ENCODE results near the gene FER. TPM values are rescaled to one million over a fixed set of nuclear protein-coding genes. Genes with fewer than 3 reads are reported as not detected.

FER gene
- polyA plus RNA-seq, 1 experiment: 19.0 TPM

DNA sequence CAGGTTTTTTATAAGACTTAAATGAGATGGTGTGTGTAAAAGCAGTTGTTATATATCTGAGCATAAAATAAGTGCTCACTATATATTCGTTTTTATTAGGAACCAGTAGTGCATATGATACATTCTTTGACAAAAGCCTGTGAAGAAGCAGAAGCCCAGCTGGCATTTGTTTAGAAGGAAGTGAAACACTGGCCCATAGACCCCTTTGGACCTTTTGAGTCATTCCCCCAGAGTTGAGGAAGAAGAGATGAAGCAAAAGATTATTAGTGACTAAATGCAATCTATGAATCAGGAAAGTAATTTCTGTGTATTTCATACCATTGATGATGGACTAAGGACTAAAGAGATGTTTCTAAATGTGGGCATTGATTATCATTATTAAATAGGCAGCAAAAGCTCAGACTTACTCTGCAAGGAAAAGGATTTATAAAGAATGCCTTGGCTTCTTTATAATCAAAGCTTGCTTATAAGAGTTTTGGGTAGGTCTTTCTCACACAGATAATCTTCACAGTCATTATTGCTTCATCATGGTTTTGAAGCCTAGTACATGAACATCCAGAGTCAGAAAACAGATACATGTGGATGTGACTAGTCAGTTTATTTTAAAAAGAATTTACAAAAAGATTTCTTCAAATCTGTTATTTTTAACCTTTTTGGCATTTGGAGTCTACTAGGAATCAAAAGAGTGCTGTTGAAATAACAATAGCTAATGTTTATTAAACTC is 16.9 kb upstream of the FER start:
- TF ChIP-seq, protein P1, sequence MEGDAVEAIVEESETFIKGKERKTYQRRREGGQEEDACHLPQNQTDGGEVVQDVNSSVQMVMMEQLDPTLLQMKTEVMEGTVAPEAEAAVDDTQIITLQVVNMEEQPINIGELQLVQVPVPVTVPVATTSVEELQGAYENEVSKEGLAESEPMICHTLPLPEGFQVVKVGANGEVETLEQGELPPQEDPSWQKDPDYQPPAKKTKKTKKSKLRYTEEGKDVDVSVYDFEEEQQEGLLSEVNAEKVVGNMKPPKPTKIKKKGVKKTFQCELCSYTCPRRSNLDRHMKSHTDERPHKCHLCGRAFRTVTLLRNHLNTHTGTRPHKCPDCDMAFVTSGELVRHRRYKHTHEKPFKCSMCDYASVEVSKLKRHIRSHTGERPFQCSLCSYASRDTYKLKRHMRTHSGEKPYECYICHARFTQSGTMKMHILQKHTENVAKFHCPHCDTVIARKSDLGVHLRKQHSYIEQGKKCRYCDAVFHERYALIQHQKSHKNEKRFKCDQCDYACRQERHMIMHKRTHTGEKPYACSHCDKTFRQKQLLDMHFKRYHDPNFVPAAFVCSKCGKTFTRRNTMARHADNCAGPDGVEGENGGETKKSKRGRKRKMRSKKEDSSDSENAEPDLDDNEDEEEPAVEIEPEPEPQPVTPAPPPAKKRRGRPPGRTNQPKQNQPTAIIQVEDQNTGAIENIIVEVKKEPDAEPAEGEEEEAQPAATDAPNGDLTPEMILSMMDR (IDR thresholded peaks at IDR 0.05; ENCODE audit: low read depth, low read length): no peak
- POLR2A ChIA-PET: no interaction called here
- no peak overlapping the region for H3K27ac ChIP-seq (ENCODE audit: low read depth, low read length)
- no peak for DNase-seq (ENCODE audit: low read depth, low spot score)
- H3K27me3 ChIP-seq (ENCODE audit: control insufficient read depth, insufficient read depth, low read length): no peaks in the 10 kb centered on the region
- CTCF ChIA-PET: interaction anchor here (0.6 kb wide), 1 partner anchor 12 kb away, joined by 3 read pairs; no protein-coding TSS in a partner anchor
- no peaks in the 10 kb centered on the region for H3K9me3 ChIP-seq (ENCODE audit: control insufficient read depth, insufficient read depth, low read length)
- no peak overlapping the region for H3K4me3 ChIP-seq (ENCODE audit: low read depth, low read length)

DNA sequence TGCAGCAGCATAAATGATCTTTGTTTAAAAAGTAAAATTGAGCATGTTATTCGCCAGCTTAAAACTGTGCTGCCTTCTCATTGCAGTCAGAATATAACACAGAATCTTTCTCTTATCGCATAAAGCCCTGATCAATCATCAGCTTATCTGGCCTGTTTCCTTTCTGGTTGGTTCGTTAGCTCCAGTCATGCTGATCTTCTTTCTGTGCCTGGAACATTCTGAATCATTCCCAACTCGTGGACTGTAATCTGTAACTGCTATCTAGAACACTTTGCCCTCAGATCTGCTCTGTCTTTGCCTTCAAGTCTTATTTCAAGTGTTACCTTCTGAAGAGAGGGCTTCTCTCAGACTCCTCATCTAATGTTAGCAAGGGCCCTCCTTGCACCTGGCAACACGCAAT is 11.9 kb upstream of the FER start:
- no peaks in the 10 kb centered on the region for H3K27me3 ChIP-seq (ENCODE audit: control insufficient read depth, insufficient read depth, low read length)
- no peak overlapping the region for H3K27ac ChIP-seq (ENCODE audit: low read depth, low read length)
- no peak for DNase-seq (ENCODE audit: low read depth, low spot score)
- ChIA-PET POLR2A (no interaction called here), CTCF (no interaction called here)
- TF ChIP-seq, protein P1 (IDR thresholded peaks at IDR 0.05; ENCODE audit: low read depth, low read length): no peak
- H3K9me3 ChIP-seq (ENCODE audit: control insufficient read depth, insufficient read depth, low read length): no peaks in the 10 kb centered on the region
- no peak overlapping the region for H3K4me3 ChIP-seq (ENCODE audit: low read depth, low read length)

DNA sequence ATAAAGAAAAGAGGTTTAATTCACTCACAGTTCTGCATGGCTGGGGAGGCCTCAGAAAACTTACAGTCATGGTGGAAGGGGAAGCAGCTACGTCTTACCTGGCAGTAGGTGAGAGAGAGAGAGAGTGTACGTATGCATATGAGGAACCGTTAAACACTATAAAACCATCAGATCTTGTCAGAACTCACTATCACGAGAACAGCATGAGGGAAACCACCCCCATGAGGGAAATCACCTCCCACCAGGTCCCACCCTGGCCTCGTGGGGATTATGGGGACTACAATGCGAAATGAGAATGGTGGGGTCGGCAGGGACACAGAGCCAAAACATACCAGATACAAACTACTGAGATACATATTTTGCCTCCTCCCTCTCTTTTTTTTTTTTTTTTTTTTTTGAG is 10.8 kb upstream of the FER start:
- Histone ChIP-seq H3K27ac (ENCODE audit: low read depth, low read length) (no peak overlapping the region), H3K4me3 (ENCODE audit: low read depth, low read length) (no peak overlapping the region), H3K9me3 (ENCODE audit: control insufficient read depth, insufficient read depth, low read length) (no peaks in the 10 kb centered on the region), H3K27me3 (ENCODE audit: control insufficient read depth, insufficient read depth, low read length) (no peaks in the 10 kb centered on the region)
- POLR2A ChIA-PET: no interaction called here
- CTCF ChIA-PET: no interaction called here
- TF ChIP-seq, protein P1 (IDR thresholded peaks at IDR 0.05; ENCODE audit: low read depth, low read length): no peak
- DNase-seq (ENCODE audit: low read depth, low spot score): no peak

DNA sequence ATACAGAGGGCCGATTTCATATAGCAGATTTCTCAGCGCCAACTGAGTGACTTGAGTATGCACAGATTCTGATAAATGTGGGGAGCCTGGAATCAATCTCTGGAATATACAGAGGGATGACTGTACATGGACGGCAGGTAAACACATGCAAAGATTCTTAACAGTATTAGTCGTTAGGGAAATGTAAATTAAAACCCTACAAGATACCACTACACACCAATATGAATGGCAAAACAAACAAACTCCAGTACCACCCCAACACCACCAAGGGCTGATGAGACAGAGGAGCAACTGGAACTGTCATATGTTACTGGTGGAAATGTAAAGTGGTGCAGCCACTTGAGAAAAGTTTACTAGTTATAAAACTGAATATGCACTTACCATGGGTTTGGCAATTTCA is 8.3 kb upstream of the FER start:
- no peaks in the 10 kb centered on the region for H3K27me3 ChIP-seq (ENCODE audit: control insufficient read depth, insufficient read depth, low read length)
- no peak overlapping the region for H3K4me3 ChIP-seq (ENCODE audit: low read depth, low read length)
- H3K27ac ChIP-seq (ENCODE audit: low read depth, low read length): no peak overlapping the region
- DNase-seq (ENCODE audit: low read depth, low spot score): no peak
- POLR2A ChIA-PET: no interaction called here
- CTCF ChIA-PET: no interaction called here
- H3K9me3 ChIP-seq (ENCODE audit: control insufficient read depth, insufficient read depth, low read length): no peaks in the 10 kb centered on the region
- TF ChIP-seq, protein P1 (IDR thresholded peaks at IDR 0.05; ENCODE audit: low read depth, low read length): no peak

DNA sequence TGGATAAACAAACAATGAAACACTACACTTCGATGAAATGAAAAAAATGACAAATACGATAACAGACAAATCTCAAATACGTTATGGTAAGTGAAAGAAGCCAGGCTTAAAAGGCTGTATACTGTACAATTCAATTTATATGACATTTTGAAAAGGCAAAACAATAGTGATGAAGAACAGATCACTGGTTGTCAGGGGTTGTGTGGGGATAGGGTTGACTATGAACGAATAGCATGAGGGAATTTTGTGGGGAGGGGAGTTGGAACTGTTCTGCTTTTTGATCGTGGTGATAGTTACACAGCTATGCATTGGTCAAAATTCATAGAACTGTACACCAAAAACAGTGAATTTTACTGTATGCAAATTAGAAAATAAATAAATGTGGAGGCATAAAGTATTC is 7.8 kb upstream of the FER start:
- Histone ChIP-seq H3K27me3 (ENCODE audit: control insufficient read depth, insufficient read depth, low read length) (no peaks in the 10 kb centered on the region), H3K9me3 (ENCODE audit: control insufficient read depth, insufficient read depth, low read length) (no peaks in the 10 kb centered on the region), H3K27ac (ENCODE audit: low read depth, low read length) (no peak overlapping the region), H3K4me3 (ENCODE audit: low read depth, low read length) (no peak overlapping the region)
- ChIA-PET CTCF (no interaction called here), POLR2A (no interaction called here)
- TF ChIP-seq, protein P1 (IDR thresholded peaks at IDR 0.05; ENCODE audit: low read depth, low read length): no peak
- no peak for DNase-seq (ENCODE audit: low read depth, low spot score)

Data from AG04450 (cell line).